ENCODE data around the gene PDZD8. TPM values are rescaled to one million over a fixed set of nuclear protein-coding genes. Genes with fewer than 3 reads are reported as not detected.

PDZD8 gene, protein sequence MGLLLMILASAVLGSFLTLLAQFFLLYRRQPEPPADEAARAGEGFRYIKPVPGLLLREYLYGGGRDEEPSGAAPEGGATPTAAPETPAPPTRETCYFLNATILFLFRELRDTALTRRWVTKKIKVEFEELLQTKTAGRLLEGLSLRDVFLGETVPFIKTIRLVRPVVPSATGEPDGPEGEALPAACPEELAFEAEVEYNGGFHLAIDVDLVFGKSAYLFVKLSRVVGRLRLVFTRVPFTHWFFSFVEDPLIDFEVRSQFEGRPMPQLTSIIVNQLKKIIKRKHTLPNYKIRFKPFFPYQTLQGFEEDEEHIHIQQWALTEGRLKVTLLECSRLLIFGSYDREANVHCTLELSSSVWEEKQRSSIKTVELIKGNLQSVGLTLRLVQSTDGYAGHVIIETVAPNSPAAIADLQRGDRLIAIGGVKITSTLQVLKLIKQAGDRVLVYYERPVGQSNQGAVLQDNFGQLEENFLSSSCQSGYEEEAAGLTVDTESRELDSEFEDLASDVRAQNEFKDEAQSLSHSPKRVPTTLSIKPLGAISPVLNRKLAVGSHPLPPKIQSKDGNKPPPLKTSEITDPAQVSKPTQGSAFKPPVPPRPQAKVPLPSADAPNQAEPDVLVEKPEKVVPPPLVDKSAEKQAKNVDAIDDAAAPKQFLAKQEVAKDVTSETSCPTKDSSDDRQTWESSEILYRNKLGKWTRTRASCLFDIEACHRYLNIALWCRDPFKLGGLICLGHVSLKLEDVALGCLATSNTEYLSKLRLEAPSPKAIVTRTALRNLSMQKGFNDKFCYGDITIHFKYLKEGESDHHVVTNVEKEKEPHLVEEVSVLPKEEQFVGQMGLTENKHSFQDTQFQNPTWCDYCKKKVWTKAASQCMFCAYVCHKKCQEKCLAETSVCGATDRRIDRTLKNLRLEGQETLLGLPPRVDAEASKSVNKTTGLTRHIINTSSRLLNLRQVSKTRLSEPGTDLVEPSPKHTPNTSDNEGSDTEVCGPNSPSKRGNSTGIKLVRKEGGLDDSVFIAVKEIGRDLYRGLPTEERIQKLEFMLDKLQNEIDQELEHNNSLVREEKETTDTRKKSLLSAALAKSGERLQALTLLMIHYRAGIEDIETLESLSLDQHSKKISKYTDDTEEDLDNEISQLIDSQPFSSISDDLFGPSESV
- 23.6 to 29.4 TPM (median 27.8 TPM) in 5 replicates for total RNA-seq (2022; extraction: Qiagen RNA extraction; ENCODE audit: low read depth)

DNA sequence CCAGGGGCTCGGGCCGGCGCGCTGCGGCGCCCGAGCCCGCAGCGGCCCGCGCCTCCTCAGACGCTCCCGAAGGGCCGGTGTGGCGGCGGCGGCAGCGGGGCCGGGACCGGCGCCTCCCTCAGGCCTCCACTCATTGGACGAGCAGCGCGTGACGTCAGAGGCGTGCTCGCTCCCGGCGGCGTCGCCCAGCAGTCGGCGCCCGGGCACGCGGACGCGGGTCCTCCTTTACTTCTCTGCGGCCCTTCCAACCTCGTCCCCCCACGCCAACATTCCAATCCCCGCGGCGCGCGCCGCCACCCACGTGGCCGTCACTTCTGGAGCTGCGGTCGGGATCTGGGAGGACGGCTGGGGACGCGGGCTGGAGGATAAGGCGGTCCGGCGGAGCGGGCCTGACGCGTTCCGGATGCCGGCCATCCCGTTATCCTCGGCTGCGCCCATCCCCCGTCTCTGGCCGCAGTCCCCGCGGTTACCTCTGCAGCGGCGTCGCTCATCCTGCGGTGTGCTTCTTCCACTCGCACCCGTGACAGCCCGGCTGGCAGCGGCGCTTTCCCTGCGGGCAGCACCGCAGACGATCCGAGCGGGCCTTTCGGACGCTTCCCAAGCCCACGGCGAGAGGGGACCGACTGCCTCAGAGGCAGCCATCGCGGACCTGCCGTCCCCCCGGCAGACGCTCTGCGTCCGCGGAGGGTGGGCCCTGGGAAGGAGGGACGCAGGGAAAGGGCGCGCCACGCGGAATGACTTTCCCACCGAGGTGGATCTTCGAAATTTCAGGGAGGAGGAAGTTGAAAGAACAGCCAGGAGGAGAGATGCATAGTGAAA is at the start of gene PDZD8:
TSS of gene PDZD8 (minus strand) at position 81 of the 819 bp plus-strand sequence. CDS start 213 bp downstream, outside the sequence.

GRCh38 chr10:117240621-117241529 is 134.4 kb downstream of the PDZD8 start, which contains the start of gene SLC18A2:
Gene SLC18A2 (plus strand): TSS chr10:117241114. CDS start chr10:117241694, 580 bp downstream.

Other genes starting within 250 kb of the PDZD8 start
- gene VAX1, start 237.2 kb downstream of the PDZD8 start, total RNA-seq (2022; extraction: Qiagen RNA extraction; ENCODE audit: low read depth): 1.3 to 1.9 TPM (median 1.5 TPM) in 5 replicates
- gene KCNK18, start 178.0 kb downstream of the PDZD8 start, total RNA-seq (2022; extraction: Qiagen RNA extraction; ENCODE audit: low read depth): not detected in 5 replicates
- 0.03 to 0.08 TPM (median 0.05 TPM) in 4 of 5 replicates, not detected in the other for gene SLC18A2, start 134.3 kb downstream of the PDZD8 start, total RNA-seq (2022; extraction: Qiagen RNA extraction; ENCODE audit: low read depth)
- gene EMX2, start 167.3 kb upstream of the PDZD8 start, total RNA-seq (2022; extraction: Qiagen RNA extraction; ENCODE audit: low read depth): not detected in 5 replicates